Neural cell (in vitro differentiated cells): ENCODE measurements around the gene EYA2. TPM values are rescaled to one million over a fixed set of nuclear protein-coding genes. Genes with fewer than 3 reads are reported as not detected.

Experiments
- H2AFZ ChIP-seq: fragments of 200-600, 300-800 bp; sonication (generic), shearing (Covaris generic); 2 replicates; pipeline ENCODE4 v1.6.0; 2014; ENCODE audit warnings: low read depth, mild to moderate bottlenecking, antibody characterized with exemption, low read length, moderate library complexity
- H3F3A ChIP-seq: fragments of 200-600 bp; shearing (Covaris generic); 2 replicates; pipeline ENCODE4 v1.6.1; 2016; ENCODE audit warnings: mild to moderate bottlenecking, moderate library complexity, mixed read lengths, antibody characterized with exemption, low read length; ENCODE audit not compliant: insufficient read depth, poor library complexity, severe bottlenecking
- H3K27ac ChIP-seq: fragments of 200-600, 300-800 bp; sonication (generic), shearing (Covaris generic); 2 replicates; pipeline ENCODE4 v1.5.1; 2014; ENCODE audit warnings: mild to moderate bottlenecking, low read length, moderate library complexity
- H3K27me3 ChIP-seq: fragments of 300-800, 200-600 bp; sonication (generic), shearing (Covaris generic); 2 replicates; pipeline ENCODE4 v1.6.0; 2014; ENCODE audit warnings: mild to moderate bottlenecking, low read depth, low read length, moderate library complexity; ENCODE audit not compliant: insufficient read depth
- H3K36me3 ChIP-seq: fragments of 300-800, 200-600 bp; sonication (generic), shearing (Covaris generic); 2 replicates; pipeline ENCODE4 v1.5.1; 2014; ENCODE audit warnings: mild to moderate bottlenecking, antibody characterized with exemption, low read length, moderate library complexity; ENCODE audit not compliant: insufficient read depth
- H3K4me2 ChIP-seq: fragments of 300-800, 200-600 bp; sonication (generic), shearing (Covaris generic); 2 replicates; pipeline ENCODE4 v1.6.0; 2014; ENCODE audit warnings: mild to moderate bottlenecking, low read length
- H3K4me3 ChIP-seq: fragments of 300-800, 200-600 bp; sonication (generic), shearing (Covaris generic); 2 replicates; pipeline ENCODE4 v1.5.1; 2014; ENCODE audit warnings: mild to moderate bottlenecking, low read length, moderate library complexity
- H3K79me2 ChIP-seq: fragments of 200-600 bp; shearing (Covaris generic); replicated peaks from 2 replicates; pipeline ENCODE4 v1.6.0; 2014; ENCODE audit warnings: mild to moderate bottlenecking, low read length, moderate library complexity; ENCODE audit not compliant: insufficient read depth
- H3K9ac ChIP-seq: fragments of 300-800, 200-600 bp; sonication (generic), shearing (Covaris generic); 2 replicates; pipeline ENCODE4 v1.6.1; 2016; ENCODE audit warnings: mild to moderate bottlenecking, low read length, mixed read lengths
- H3K9me2 ChIP-seq: fragments of 200-600 bp; shearing (Covaris generic); 2 replicates; pipeline ENCODE4 v1.6.1; 2016; ENCODE audit warnings: mild to moderate bottlenecking, low read length, mixed read lengths; ENCODE audit not compliant: insufficient read depth
- H3K9me3 ChIP-seq: fragments of 200-600, 300-800 bp; sonication (generic), shearing (Covaris generic); 2 replicates; pipeline ENCODE4 v1.6.1; 2016; ENCODE audit warnings: mild to moderate bottlenecking, mixed run types, low read length, moderate library complexity, mixed read lengths
- H4K20me1 ChIP-seq: fragments of 200-600 bp; shearing (Covaris generic); 2 replicates; pipeline ENCODE4 v1.6.1; 2016; ENCODE audit warnings: mild to moderate bottlenecking, mixed run types; ENCODE audit not compliant: insufficient read depth
- EP300 ChIP-seq: fragments of 450-650 bp; conservative IDR thresholded peaks from 2 replicates; pipeline ENCODE4 v1.6.1; 2014; ENCODE audit warnings: antibody characterized with exemption, mild to moderate bottlenecking, moderate library complexity; ENCODE audit not compliant: poor library complexity, severe bottlenecking
- EZH2 ChIP-seq: fragments of 200-600, 300-800 bp; shearing (Covaris generic), sonication (generic); IDR thresholded peaks from 2 replicates; pipeline ENCODE4 v1.6.1; 2014; ENCODE audit warnings: antibody characterized with exemption, low read length, borderline replicate concordance, mild to moderate bottlenecking; ENCODE audit not compliant: insufficient read depth, poor library complexity, severe bottlenecking
- MXI1 ChIP-seq: fragments of 450-650 bp; conservative IDR thresholded peaks from 2 replicates; pipeline ENCODE4 v1.6.1; 2014; ENCODE audit warnings: antibody characterized with exemption, mild to moderate bottlenecking; ENCODE audit not compliant: poor library complexity, severe bottlenecking
- POLR2AphosphoS5 ChIP-seq: IDR thresholded peaks from 2 replicates; pipeline ENCODE4 v1.6.1; 2012
- RAD21 ChIP-seq: fragments of 450-650 bp; conservative IDR thresholded peaks from 2 replicates; pipeline ENCODE4 v1.6.1; 2014; ENCODE audit warnings: antibody characterized with exemption, mild to moderate bottlenecking, moderate library complexity
- SMC3 ChIP-seq: fragments of 450-650 bp; conservative IDR thresholded peaks from 2 replicates; pipeline ENCODE4 v1.6.1; 2014; ENCODE audit warnings: antibody characterized with exemption, mild to moderate bottlenecking, moderate library complexity; ENCODE audit not compliant: poor library complexity
- TAF1 ChIP-seq: IDR thresholded peaks from 2 replicates; pipeline ENCODE4 v1.6.1; 2012; ENCODE audit warnings: low read depth
- polyA plus RNA-seq: library from polyadenylated mRNA; depleted of rRNA; stranded (reverse); fragments of >200 nt; gene quantifications from 2 replicates; pipeline ENCODE4 v1.2.3, GENCODE V29; 2014
- TF ChIP-seq, protein P1 (sequence below): IDR thresholded peaks from 2 replicates; pipeline ENCODE4 v1.6.1; 2012; ENCODE audit warnings: borderline replicate concordance
- TF ChIP-seq, protein P2 (sequence below): fragments of 450-650 bp; IDR thresholded peaks from 2 replicates; pipeline ENCODE4 v1.5.1; 2014; ENCODE audit warnings: antibody characterized with exemption, mild to moderate bottlenecking, moderate library complexity; ENCODE audit not compliant: poor library complexity, severe bottlenecking

EYA2 gene
- polyA plus RNA-seq, 1 donor from 2014 or later = 0.88 TPM

- Histone ChIP-seq H3F3A (no peaks in the 10 kb centered on the region), H3K36me3 (no peaks in the 10 kb centered on the region), H3K27me3 (no peaks in the 10 kb centered on the region), H4K20me1 (no peaks in the 10 kb centered on the region), H3K27ac (no peak overlapping the region), H2AFZ (no peak overlapping the region), H3K9me3 (no peaks in the 10 kb centered on the region), H3K9me2 (no peaks in the 10 kb centered on the region), H3K79me2 (no peaks in the 10 kb centered on the region), H3K4me3 (no peak overlapping the region), H3K4me2 (no peak overlapping the region), H3K9ac (no peak overlapping the region)
- TF ChIP-seq RAD21 (no peak), EZH2 (no peak), EP300 (no peak), SMC3 (no peak), POLR2AphosphoS5 (no peak), MXI1 (no peak)
- TF ChIP-seq, protein P1, sequence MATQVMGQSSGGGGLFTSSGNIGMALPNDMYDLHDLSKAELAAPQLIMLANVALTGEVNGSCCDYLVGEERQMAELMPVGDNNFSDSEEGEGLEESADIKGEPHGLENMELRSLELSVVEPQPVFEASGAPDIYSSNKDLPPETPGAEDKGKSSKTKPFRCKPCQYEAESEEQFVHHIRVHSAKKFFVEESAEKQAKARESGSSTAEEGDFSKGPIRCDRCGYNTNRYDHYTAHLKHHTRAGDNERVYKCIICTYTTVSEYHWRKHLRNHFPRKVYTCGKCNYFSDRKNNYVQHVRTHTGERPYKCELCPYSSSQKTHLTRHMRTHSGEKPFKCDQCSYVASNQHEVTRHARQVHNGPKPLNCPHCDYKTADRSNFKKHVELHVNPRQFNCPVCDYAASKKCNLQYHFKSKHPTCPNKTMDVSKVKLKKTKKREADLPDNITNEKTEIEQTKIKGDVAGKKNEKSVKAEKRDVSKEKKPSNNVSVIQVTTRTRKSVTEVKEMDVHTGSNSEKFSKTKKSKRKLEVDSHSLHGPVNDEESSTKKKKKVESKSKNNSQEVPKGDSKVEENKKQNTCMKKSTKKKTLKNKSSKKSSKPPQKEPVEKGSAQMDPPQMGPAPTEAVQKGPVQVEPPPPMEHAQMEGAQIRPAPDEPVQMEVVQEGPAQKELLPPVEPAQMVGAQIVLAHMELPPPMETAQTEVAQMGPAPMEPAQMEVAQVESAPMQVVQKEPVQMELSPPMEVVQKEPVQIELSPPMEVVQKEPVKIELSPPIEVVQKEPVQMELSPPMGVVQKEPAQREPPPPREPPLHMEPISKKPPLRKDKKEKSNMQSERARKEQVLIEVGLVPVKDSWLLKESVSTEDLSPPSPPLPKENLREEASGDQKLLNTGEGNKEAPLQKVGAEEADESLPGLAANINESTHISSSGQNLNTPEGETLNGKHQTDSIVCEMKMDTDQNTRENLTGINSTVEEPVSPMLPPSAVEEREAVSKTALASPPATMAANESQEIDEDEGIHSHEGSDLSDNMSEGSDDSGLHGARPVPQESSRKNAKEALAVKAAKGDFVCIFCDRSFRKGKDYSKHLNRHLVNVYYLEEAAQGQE = no peak
Observed at GRCh38 chr20:46853926-46854325, 40.7 kb upstream of the EYA2 start.

- no peak overlapping the region for H3K27ac ChIP-seq
- H3K4me2 ChIP-seq = no peak overlapping the region
- H3K36me3 ChIP-seq = no peaks in the 10 kb centered on the region
- no peaks in the 10 kb centered on the region for H3K9me2 ChIP-seq
- no peak overlapping the region for H3K4me3 ChIP-seq
- H4K20me1 ChIP-seq = no peaks in the 10 kb centered on the region
- no peaks in the 10 kb centered on the region for H3K79me2 ChIP-seq
- H3K27me3 ChIP-seq = no peaks in the 10 kb centered on the region
- no peak for TF ChIP-seq EZH2
- TF ChIP-seq MXI1 = no peak
- TF ChIP-seq, protein P2, sequence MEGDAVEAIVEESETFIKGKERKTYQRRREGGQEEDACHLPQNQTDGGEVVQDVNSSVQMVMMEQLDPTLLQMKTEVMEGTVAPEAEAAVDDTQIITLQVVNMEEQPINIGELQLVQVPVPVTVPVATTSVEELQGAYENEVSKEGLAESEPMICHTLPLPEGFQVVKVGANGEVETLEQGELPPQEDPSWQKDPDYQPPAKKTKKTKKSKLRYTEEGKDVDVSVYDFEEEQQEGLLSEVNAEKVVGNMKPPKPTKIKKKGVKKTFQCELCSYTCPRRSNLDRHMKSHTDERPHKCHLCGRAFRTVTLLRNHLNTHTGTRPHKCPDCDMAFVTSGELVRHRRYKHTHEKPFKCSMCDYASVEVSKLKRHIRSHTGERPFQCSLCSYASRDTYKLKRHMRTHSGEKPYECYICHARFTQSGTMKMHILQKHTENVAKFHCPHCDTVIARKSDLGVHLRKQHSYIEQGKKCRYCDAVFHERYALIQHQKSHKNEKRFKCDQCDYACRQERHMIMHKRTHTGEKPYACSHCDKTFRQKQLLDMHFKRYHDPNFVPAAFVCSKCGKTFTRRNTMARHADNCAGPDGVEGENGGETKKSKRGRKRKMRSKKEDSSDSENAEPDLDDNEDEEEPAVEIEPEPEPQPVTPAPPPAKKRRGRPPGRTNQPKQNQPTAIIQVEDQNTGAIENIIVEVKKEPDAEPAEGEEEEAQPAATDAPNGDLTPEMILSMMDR = no peak
- TF ChIP-seq, protein P1 = no peak
- TF ChIP-seq TAF1 = no peak
- TF ChIP-seq SMC3 = no peak
- TF ChIP-seq POLR2AphosphoS5 = no peak
- TF ChIP-seq RAD21 = no peak
- TF ChIP-seq EP300 = no peak
- peaks cover 4% of the 10 kb centered on the region for H3K9me3 ChIP-seq
- H2AFZ ChIP-seq = no peak overlapping the region
- no peaks in the 10 kb centered on the region for H3F3A ChIP-seq
- H3K9ac ChIP-seq = no peak overlapping the region
Observed at GRCh38 chr20:46857061-46857831, 37.4 kb upstream of the EYA2 start.
